Measurements from ENCODE around the gene OLA1. TPM values are rescaled to one million over a fixed set of nuclear protein-coding genes. Genes with fewer than 3 reads are reported as not detected.

The OLA1 gene
- total RNA-seq, 1 experiment from 2014 or later, result 126 TPM

GRCh38 chr2:174033163-174033550 lies 215.2 kb downstream of the OLA1 start:
- no peaks in the 10 kb centered on the region for H3K9me3 ChIP-seq (ENCODE audit: control insufficient read depth, insufficient read depth, low read depth, low read length)
- BruUV-seq (replicated peaks), result no TSS peak
- H3K27ac ChIP-seq (ENCODE audit: low read length), result no peak overlapping the region
- TF ChIP-seq CTCF (IDR thresholded peaks at IDR 0.05), result no peak
- no peak for TF ChIP-seq TCF7L2 (IDR thresholded peaks at IDR 0.05; ENCODE audit: low read depth, low read length)
- no peak for TF ChIP-seq SIN3A (IDR thresholded peaks at IDR 0.05; ENCODE audit: borderline replicate concordance, insufficient read depth, low read depth, low read length)
- TF ChIP-seq POLR2AphosphoS5 (IDR thresholded peaks at IDR 0.05; ENCODE audit: low read depth, low read length), result no peak
- no peak for TF ChIP-seq REST (IDR thresholded peaks at IDR 0.05; ENCODE audit: insufficient read depth in 1 of 2, low read depth in 2 of 2, low read length in 1 of 2)
- ChIA-PET POLR2A (no interaction called here), CTCF (no interaction called here)
- H3K4me1 ChIP-seq (ENCODE audit: control insufficient read depth, insufficient read depth, low read length), result no peaks in the 10 kb centered on the region
- no peak for ATAC-seq
- H3K36me3 ChIP-seq (ENCODE audit: control insufficient read depth, insufficient read depth, low read length), result no peaks in the 10 kb centered on the region
- H3K4me3 ChIP-seq (ENCODE audit: low read depth in 2 of 2, low read length in 2 of 2), result no peak overlapping the region
- no peaks in the 10 kb centered on the region for H3K27me3 ChIP-seq (ENCODE audit: control insufficient read depth, insufficient read depth, low read length)
- in situ Hi-C loops (cut with HindIII; ENCODE audit: low pct_unique_long_range_greater_than_20kb, low sequenced_read_pairs) (no loop called here), intact Hi-C loops (cut with micrococcal nuclease; ENCODE audit: unreplicated experiment) (no loop called here)
- DNase-seq (ENCODE audit: low read depth, low spot score), result no peak

DNA sequence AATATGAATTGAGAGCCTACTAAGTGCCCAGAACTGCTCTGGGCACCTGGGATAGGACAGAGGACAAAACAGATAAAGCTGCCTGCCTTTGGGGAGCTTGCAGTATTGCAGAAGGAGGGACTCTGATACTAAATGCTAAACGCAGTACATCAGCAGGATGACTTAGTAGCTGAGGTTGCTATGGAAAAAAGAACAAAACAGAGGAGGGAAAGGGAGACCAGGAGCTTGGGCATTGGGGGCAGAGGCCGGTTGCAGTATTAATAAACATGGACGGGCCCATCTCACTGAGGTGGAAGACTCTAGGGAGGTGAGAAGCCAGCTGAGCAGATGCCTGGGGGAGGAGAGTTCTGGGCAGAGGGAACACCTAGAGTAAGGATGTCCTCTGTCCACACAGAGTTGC lies 217.1 kb downstream of the OLA1 start:
- ATAC-seq, result no peak
- in situ Hi-C loops (cut with HindIII; ENCODE audit: low pct_unique_long_range_greater_than_20kb, low sequenced_read_pairs), result no loop called here
- H3K27ac ChIP-seq (ENCODE audit: low read length), result no peak overlapping the region

GRCh38 chr2:174028935-174029334 lies 219.4 kb downstream of the OLA1 start:
- DNase-seq (ENCODE audit: low read depth, low spot score) (no peak), ATAC-seq (no peak)
- Histone ChIP-seq H3K4me1 (ENCODE audit: control insufficient read depth, insufficient read depth, low read length) (no peaks in the 10 kb centered on the region), H3K27me3 (ENCODE audit: control insufficient read depth, insufficient read depth, low read length) (no peaks in the 10 kb centered on the region), H3K36me3 (ENCODE audit: control insufficient read depth, insufficient read depth, low read length) (no peaks in the 10 kb centered on the region), H3K9me3 (ENCODE audit: control insufficient read depth, insufficient read depth, low read depth, low read length) (no peaks in the 10 kb centered on the region), H3K4me3 (ENCODE audit: low read depth in 2 of 2, low read length in 2 of 2) (no peak overlapping the region), H3K27ac (ENCODE audit: low read length) (no peak overlapping the region)
- no TSS peak for BruUV-seq (replicated peaks)
- in situ Hi-C loops (cut with HindIII; ENCODE audit: low pct_unique_long_range_greater_than_20kb, low sequenced_read_pairs) (no loop called here), intact Hi-C loops (cut with micrococcal nuclease; ENCODE audit: unreplicated experiment) (no loop called here)
- no peak for TF ChIP-seq TCF7L2 (IDR thresholded peaks at IDR 0.05; ENCODE audit: low read depth, low read length)
- ChIA-PET POLR2A (no interaction called here), CTCF (no interaction called here)

More for the DNA sequence above, 217.1 kb downstream of the OLA1 start:
- Histone ChIP-seq H3K4me3 (ENCODE audit: low read depth in 2 of 2, low read length in 2 of 2) (no peak overlapping the region), H3K9me3 (ENCODE audit: control insufficient read depth, insufficient read depth, low read depth, low read length) (no peaks in the 10 kb centered on the region), H3K27me3 (ENCODE audit: control insufficient read depth, insufficient read depth, low read length) (no peaks in the 10 kb centered on the region), H3K4me1 (ENCODE audit: control insufficient read depth, insufficient read depth, low read length) (no peaks in the 10 kb centered on the region), H3K36me3 (ENCODE audit: control insufficient read depth, insufficient read depth, low read length) (no peaks in the 10 kb centered on the region)
- no TSS peak for BruUV-seq (replicated peaks)
- ChIA-PET CTCF (no interaction called here), POLR2A (no interaction called here)
- DNase-seq (ENCODE audit: low read depth, low spot score), result no peak
- no peak for TF ChIP-seq POLR2AphosphoS5 (IDR thresholded peaks at IDR 0.05; ENCODE audit: low read depth, low read length)
- TF ChIP-seq TCF7L2 (IDR thresholded peaks at IDR 0.05; ENCODE audit: low read depth, low read length), result no peak
- intact Hi-C loops (cut with micrococcal nuclease; ENCODE audit: unreplicated experiment), result no loop called here
